Ecto neural progenitor cell (in vitro differentiated cells): ENCODE data around the gene GIPR.

Experiments used
- DNase-seq: peaks from one replicate; pipeline ENCODE4 v3.0.0-alpha.2; 2018; ENCODE audit warnings: low spot score

GIPR gene

DNA sequence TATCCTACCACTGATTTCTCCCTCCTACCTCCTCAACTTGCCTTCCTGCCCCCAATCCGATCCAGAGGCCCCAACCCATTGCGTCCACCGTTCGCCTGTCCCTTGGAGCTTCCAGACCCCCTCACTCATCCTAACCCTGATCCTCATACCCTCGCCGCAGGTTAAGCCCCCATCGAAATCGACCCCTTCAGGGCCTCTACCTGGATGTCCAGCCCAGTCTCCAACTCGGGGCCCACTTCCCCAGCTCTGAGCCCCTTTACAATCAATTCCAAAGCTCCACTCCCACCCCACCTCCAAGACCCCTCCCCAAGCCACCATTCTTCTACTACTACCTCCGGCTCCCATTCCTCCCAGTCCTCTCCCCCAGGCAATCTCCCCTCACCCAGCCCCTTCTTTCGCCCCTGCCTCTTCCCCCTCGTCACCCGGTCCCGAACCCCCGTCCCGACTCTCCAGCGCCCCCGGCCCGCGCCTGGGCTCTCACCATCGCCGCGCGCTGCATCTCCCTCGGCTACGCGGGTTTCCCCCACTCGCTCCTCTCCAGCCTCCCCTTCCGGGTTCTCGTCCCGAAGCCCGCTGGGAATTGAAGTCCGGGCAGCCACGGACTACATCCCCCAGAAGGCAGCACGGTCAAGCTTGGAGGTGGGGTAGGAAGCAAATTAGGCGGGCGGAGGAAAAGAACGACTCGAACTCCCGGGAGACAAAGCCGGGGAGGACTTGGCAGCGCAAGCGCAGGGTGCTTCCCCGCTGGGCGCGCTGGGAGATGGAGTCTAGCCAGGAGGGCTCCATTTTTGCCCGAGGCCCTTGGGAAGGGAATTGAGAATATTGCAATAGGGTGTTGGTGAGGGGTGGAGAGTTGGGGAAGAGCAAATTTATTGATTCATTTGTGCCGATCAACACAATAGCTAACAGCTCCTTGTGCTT, 62.6 kb downstream of the GIPR start, which contains the start of gene FBXO46:
TSS of gene FBXO46 (minus strand) at position 529 of the 921 bp plus-strand sequence. CDS start 17,401 bp downstream, outside the sequence.
- DNase-seq = peak; percentile 97
